B cell (primary cell): ENCODE results near the gene COQ10B. TPM values are rescaled to one million over a fixed set of nuclear protein-coding genes. Genes with fewer than 3 reads are reported as not detected.

Experiments
- ATAC-seq: fragments of 200-7000 bp; cut with Tn5 transposase; one replicate; pipeline ENCODE4 v1.10.0; 2021; ENCODE audit warnings: low read depth, mild to moderate bottlenecking, moderate number of reproducible peaks, moderate library complexity
- CTCF ChIA-PET: fragments of 350-600 bp; sonication (Branson Sonifier 250); formaldehyde crosslinking; loops from one replicate; lab custom pipeline; 2021; ENCODE audit warnings: antibody characterized with exemption, inconsistent platforms; lab: Charles Lee
- POLR2A ChIA-PET: fragments of 350-600 bp; sonication (Branson Sonifier 250); formaldehyde crosslinking; loops from one replicate; lab custom pipeline; 2021; ENCODE audit warnings: antibody characterized with exemption; lab: Charles Lee
- DNase-seq: peaks from one replicate; pipeline ENCODE4 v3.0.0; 2013
- H2AFZ ChIP-seq: 2 replicates; pipeline ENCODE4 v1.6.1; 2012; ENCODE audit warnings: mild to moderate bottlenecking, low read depth, low read length; ENCODE audit not compliant: insufficient read depth, poor library complexity, severe bottlenecking
- H3K27ac ChIP-seq, 2 donors: 1 replicate in 1 of 2; 2 replicates in 1 of 2; pipeline ENCODE4 v1.5.1; 2012 to 2013; ENCODE audit warnings: low read length in 2 of 2, mild to moderate bottlenecking in 2 of 2, moderate library complexity in 1 of 2
- H3K27me3 ChIP-seq, 4 experiments: fragments of 200-600 bp in 1 of 4; sonication (generic) in 1 of 4; replicated peaks in 1 of 4; 1 replicate in 2 of 4; 2 replicates in 2 of 4; pipeline versions ENCODE4 v1.6.1 to v1.7.0; 2013 to 2016; ENCODE audit warnings: low read length in 3 of 4, mild to moderate bottlenecking in 2 of 4, mixed read lengths in 1 of 4, moderate library complexity in 1 of 4; ENCODE audit not compliant: insufficient read depth in 4 of 4, control insufficient read depth in 3 of 4; ENCODE audit errors: control extremely low read depth in 1 of 4
- H3K36me3 ChIP-seq, 2 experiments: replicated peaks in 1 of 2; 1 replicate in 1 of 2; 2 replicates in 1 of 2; pipeline versions ENCODE4 v1.6.1 to v1.7.1; 2013; ENCODE audit warnings: low read length in 1 of 2; ENCODE audit not compliant: insufficient read depth in 2 of 2, control insufficient read depth in 1 of 2; ENCODE audit errors: control extremely low read depth in 1 of 2, extremely low read depth in 1 of 2
- H3K4me1 ChIP-seq, 2 donors: fragments of 200-600 bp in 1 of 2; sonication (generic) in 1 of 2; 1 replicate in 1 of 2; 2 replicates in 1 of 2; pipeline versions ENCODE4 v1.5.1 to v1.6.1; 2013 to 2017; ENCODE audit warnings: low read length in 2 of 2; ENCODE audit not compliant: control insufficient read depth in 2 of 2, insufficient read depth in 2 of 2
- H3K4me2 ChIP-seq: replicated peaks from 2 replicates; pipeline ENCODE3; 2012; ENCODE audit warnings: mild to moderate bottlenecking, low read depth, low read length; ENCODE audit not compliant: poor library complexity, severe bottlenecking
- H3K4me3 ChIP-seq, 5 experiments: fragments of 200-600 bp in 1 of 5; sonication (generic) in 1 of 5; 1 replicate in 3 of 5; 2 replicates in 2 of 5; pipeline versions ENCODE4 v1.5.1 to v1.7.0; 2011 to 2016; ENCODE audit warnings: low read length in 4 of 5, mild to moderate bottlenecking in 4 of 5, low read depth in 2 of 5, control low read depth in 1 of 5, moderate library complexity in 1 of 5; ENCODE audit not compliant: insufficient read depth in 1 of 5; ENCODE audit errors: control extremely low read depth in 1 of 5, extremely low read depth in 1 of 5
- H3K79me2 ChIP-seq: fragments of 200-600 bp; sonication (generic); one replicate; pipeline ENCODE4 v1.6.0; 2016; ENCODE audit warnings: low read length; ENCODE audit not compliant: control insufficient read depth, insufficient read depth
- H3K9ac ChIP-seq: fragments of 200-600 bp; sonication (generic); 2 replicates; pipeline ENCODE4 v1.6.1; 2017; ENCODE audit warnings: mild to moderate bottlenecking, low read length, moderate library complexity
- H3K9me3 ChIP-seq, 3 donors: one replicate each; pipeline versions ENCODE4 v1.6.1 to v1.7.1; 2013; ENCODE audit warnings: low read length in 2 of 3; ENCODE audit not compliant: control insufficient read depth in 2 of 3, insufficient read depth in 1 of 3; ENCODE audit errors: control extremely low read depth in 1 of 3
- H4K20me1 ChIP-seq: 2 replicates; pipeline ENCODE4 v1.6.0; 2012; ENCODE audit warnings: mild to moderate bottlenecking, low read length; ENCODE audit not compliant: insufficient read depth, control insufficient read depth, poor library complexity, severe bottlenecking
- H3K27ac Mint-ChIP-seq: one replicate; pipeline ENCODE4 v1.8.0; 2021; ENCODE audit warnings: mixed read lengths
- H3K27me3 Mint-ChIP-seq: one replicate; pipeline ENCODE4 v1.8.0; 2021; ENCODE audit warnings: mixed read lengths
- H3K4me1 Mint-ChIP-seq: one replicate; pipeline ENCODE4 v1.8.0; 2021; ENCODE audit warnings: mixed read lengths
- H3K4me3 Mint-ChIP-seq: one replicate; pipeline ENCODE4 v1.8.0; 2021; ENCODE audit warnings: mixed read lengths
- H3K9me3 Mint-ChIP-seq: one replicate; pipeline ENCODE4 v1.8.0; 2022; ENCODE audit warnings: mixed read lengths; ENCODE audit not compliant: insufficient read depth
- EZH2 ChIP-seq: IDR thresholded peaks from 2 replicates; pipeline ENCODE4 v1.6.1; 2012; ENCODE audit warnings: borderline replicate concordance, low read depth, mild to moderate bottlenecking, moderate library complexity, low read length; ENCODE audit not compliant: insufficient read depth, poor library complexity, severe bottlenecking
- WGBS: methylation state at CpG from one replicate; pipeline ENCODE4 v1.1.5; 2013; ENCODE audit warnings: missing lambda C conversion rate; ENCODE audit not compliant: insufficient coverage; 5-methylcytosine and 5-hydroxymethylcytosine counted together
- intact Hi-C: fragments of 100-400 bp; cut with micrococcal nuclease; formaldehyde crosslinking; loops from one replicate; pipeline ENCODE4 v1.10.0; 2022
- polyA plus RNA-seq: library from polyadenylated mRNA; depleted of rRNA; stranded (reverse); fragments of >200 nt; gene quantifications from 2 replicates; pipeline ENCODE4 v1.2.3, GENCODE V29; 2012
- total RNA-seq, 2 donors: library from RNA; stranded (reverse); fragments of 120-200 nt in 1 of 2; gene quantifications; 1 replicate in 1 of 2; 2 replicates in 1 of 2; pipeline versions ENCODE4 v1.2.3 to v1.2.4, GENCODE V29; 2013 to 2022
- TF ChIP-seq, protein P1 (sequence below): fragments of 200-600 bp; IDR thresholded peaks from one replicate; pipeline ENCODE4 v1.8.0; 2022; ENCODE audit warnings: antibody characterized with exemption, mild to moderate bottlenecking

The COQ10B gene
- total and polyA plus RNA-seq, 2 donors (not counting 1 experiment from before 2014, with no cell fraction given), result 5.8 to 29.1 TPM

DNA sequence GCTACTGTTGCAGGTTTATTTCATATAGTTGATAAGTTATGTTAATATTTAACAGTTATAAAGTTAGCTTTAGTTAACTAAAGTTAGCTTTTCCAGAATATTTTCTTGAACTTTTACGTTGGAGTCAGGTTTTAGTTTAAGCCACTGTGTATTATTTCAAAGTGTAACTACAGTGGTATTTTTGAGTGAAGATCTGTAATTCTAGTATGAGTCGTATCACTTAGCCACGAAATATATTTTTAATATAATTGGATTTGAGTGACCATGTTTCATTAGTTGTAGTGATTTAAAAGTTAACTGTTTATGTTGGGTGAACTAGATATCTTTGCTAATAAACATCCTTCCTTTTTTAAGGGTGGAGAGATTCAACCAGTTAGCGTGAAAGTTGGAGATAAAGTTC lies 49.3 kb downstream of the COQ10B start:
- no peaks in the 10 kb centered on the region for H3K9me3 Mint-ChIP-seq
- H3K4me2 ChIP-seq, result peak overlapping the region; percentile 93
- H4K20me1 ChIP-seq, result peaks cover 12% of the 10 kb centered on the region
- peaks cover 75% of the 10 kb centered on the region for H3K79me2 ChIP-seq
- no peak overlapping the region for H3K4me3 ChIP-seq
- no peak overlapping the region for H2AFZ ChIP-seq
- no peaks in the 10 kb centered on the region for H3K9me3 ChIP-seq
- intact Hi-C loops, result no loop called here
- H3K9ac ChIP-seq, result no peak overlapping the region
- H3K27me3 ChIP-seq, result no peaks in the 10 kb centered on the region
- POLR2A ChIA-PET, result interaction anchor here (0.9 to 4.5 kb wide), 2 partner anchors 13 to 50 kb away, joined by 3 to 62 read pairs; partner anchors contain the start of genes COQ10B and MOB4
- peaks cover 32% of the 10 kb centered on the region for H3K4me1 Mint-ChIP-seq
- no peak overlapping the region for H3K27ac Mint-ChIP-seq
- peak overlapping the region in 1 of 2 donors; percentile 85 for H3K27ac ChIP-seq
- H3K27me3 Mint-ChIP-seq, result no peaks in the 10 kb centered on the region
- no peak for DNase-seq
- no CpG with 5 or more reads among the region's 4 CpGs for WGBS
- TF ChIP-seq, protein P1, sequence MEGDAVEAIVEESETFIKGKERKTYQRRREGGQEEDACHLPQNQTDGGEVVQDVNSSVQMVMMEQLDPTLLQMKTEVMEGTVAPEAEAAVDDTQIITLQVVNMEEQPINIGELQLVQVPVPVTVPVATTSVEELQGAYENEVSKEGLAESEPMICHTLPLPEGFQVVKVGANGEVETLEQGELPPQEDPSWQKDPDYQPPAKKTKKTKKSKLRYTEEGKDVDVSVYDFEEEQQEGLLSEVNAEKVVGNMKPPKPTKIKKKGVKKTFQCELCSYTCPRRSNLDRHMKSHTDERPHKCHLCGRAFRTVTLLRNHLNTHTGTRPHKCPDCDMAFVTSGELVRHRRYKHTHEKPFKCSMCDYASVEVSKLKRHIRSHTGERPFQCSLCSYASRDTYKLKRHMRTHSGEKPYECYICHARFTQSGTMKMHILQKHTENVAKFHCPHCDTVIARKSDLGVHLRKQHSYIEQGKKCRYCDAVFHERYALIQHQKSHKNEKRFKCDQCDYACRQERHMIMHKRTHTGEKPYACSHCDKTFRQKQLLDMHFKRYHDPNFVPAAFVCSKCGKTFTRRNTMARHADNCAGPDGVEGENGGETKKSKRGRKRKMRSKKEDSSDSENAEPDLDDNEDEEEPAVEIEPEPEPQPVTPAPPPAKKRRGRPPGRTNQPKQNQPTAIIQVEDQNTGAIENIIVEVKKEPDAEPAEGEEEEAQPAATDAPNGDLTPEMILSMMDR, result no peak
- TF ChIP-seq EZH2, result no peak
- no peak overlapping the region for H3K4me3 Mint-ChIP-seq
- no peak for ATAC-seq
- peaks cover 25 to 27% of the 10 kb centered on the region in 2 donors for H3K4me1 ChIP-seq
- peaks cover 0 to 18% of the 10 kb centered on the region in 2 experiments for H3K36me3 ChIP-seq
- CTCF ChIA-PET, result interaction anchor here (1.6 kb wide), 1 partner anchor 14 kb away, joined by 5 read pairs; the partner anchor contains the start of gene MOB4

DNA sequence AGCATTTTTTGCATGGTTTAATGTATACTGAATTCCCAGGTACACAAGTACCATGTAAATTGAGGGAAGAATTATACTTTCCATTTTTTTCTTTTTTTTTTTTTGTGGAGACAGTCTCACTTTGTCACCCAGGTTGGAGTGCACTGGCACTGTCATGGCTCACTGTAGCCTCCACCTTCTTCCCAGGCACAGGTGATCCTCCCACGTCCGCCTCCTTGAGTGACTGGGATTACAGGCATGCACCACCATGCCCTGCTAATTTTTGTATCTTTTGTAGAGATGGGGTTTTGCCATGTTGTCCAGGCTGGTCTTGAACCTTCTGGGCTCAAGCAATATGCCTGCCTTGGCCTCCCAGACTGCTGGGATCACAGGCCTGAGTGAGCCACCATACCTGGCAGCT lies 50.6 kb downstream of the COQ10B start:
- ATAC-seq, result no peak

More for the DNA sequence above, 50.6 kb downstream of the COQ10B start:
- CTCF ChIA-PET, result no interaction called here
- TF ChIP-seq EZH2, result no peak
- TF ChIP-seq, protein P1, result no peak
- Histone ChIP-seq H2AFZ (no peak overlapping the region), H3K27me3 (no peaks in the 10 kb centered on the region), H3K36me3 (peaks cover 0 to 15% of the 10 kb centered on the region in 2 experiments), H4K20me1 (peaks cover 6% of the 10 kb centered on the region), H3K9me3 (no peaks in the 10 kb centered on the region), H3K9ac (no peak overlapping the region), H3K27ac (peak overlapping the region in 1 of 2 donors; percentile 29), H3K4me3 (no peak overlapping the region), H3K79me2 (peaks cover 79% of the 10 kb centered on the region), H3K4me2 (no peak overlapping the region), H3K4me1 (peaks cover 14 to 15% of the 10 kb centered on the region in 2 donors)
- Mint-ChIP-seq H3K4me1 (peaks cover 22% of the 10 kb centered on the region), H3K9me3 (no peaks in the 10 kb centered on the region), H3K27ac (no peak overlapping the region), H3K27me3 (no peaks in the 10 kb centered on the region), H3K4me3 (no peak overlapping the region)
- intact Hi-C loops, result no loop called here
- DNase-seq, result no peak
- no CpG with 5 or more reads among the region's 2 CpGs for WGBS
- POLR2A ChIA-PET, result no interaction called here
